Right lobe of liver (tissue), 6 donors: ENCODE measurements around the gene POLG2. TPM values are rescaled to one million over a fixed set of nuclear protein-coding genes. Genes with fewer than 3 reads are reported as not detected.

ENCODE experiments used
- ATAC-seq, 4 donors: fragments of 200-7000 bp; cut with Tn5 transposase; one replicate each; pipeline ENCODE4 v1.9.1; 2020; ENCODE audit warnings: mild to moderate bottlenecking in 4 of 4, moderate library complexity in 4 of 4
- DNase-seq, 3 donors: peaks; one replicate each; pipeline ENCODE4 v3.0.0-alpha.2; 2020
- H3K27ac ChIP-seq, 3 donors: fragments of 200-600 bp; one replicate each; pipeline ENCODE4 v1.8.0; 2022
- H3K27me3 ChIP-seq, 2 donors: fragments of 200-600 bp; one replicate each; pipeline ENCODE4 v1.8.0; 2022
- H3K36me3 ChIP-seq, 4 donors: fragments of 200-600 bp; sonication (generic) in 1 of 4; one replicate each; pipeline versions ENCODE4 v1.5.1 to v1.8.0; 2017 to 2022; ENCODE audit warnings: control low read depth in 1 of 4
- H3K4me1 ChIP-seq, 4 donors: fragments of 200-600 bp; sonication (generic) in 1 of 4; one replicate each; pipeline versions ENCODE4 v1.5.1 to v1.8.0; 2017 to 2022; ENCODE audit warnings: control low read depth in 1 of 4
- H3K4me3 ChIP-seq, 3 donors: fragments of 200-600 bp; one replicate each; pipeline ENCODE4 v1.8.0; 2022
- H3K9me3 ChIP-seq, 4 donors: fragments of 200-600 bp; sonication (generic) in 1 of 4; one replicate each; pipeline versions ENCODE4 v1.5.1 to v1.8.0; 2017 to 2022; ENCODE audit warnings: control low read depth in 1 of 4
- CTCF ChIP-seq, 4 donors: fragments of 200-600 bp in 3 of 4; fragments of 450-650 bp in 1 of 4; IDR thresholded peaks; one replicate each; pipeline versions ENCODE4 v1.5.1 to v1.8.0; 2016 to 2022; ENCODE audit warnings: antibody characterized with exemption in 4 of 4, mild to moderate bottlenecking in 2 of 4
- POLR2A ChIP-seq: fragments of 450-650 bp; IDR thresholded peaks from one replicate; pipeline ENCODE4 v1.6.1; 2017; ENCODE audit warnings: antibody characterized with exemption, mild to moderate bottlenecking
- WGBS: methylation state at CpG from one replicate; pipeline ENCODE4 v1.1.6; 2018; ENCODE audit warnings: low coverage, low lambda C conversion rate; ENCODE audit not compliant: insufficient coverage; ENCODE audit errors: missing lambda C conversion rate; 5-methylcytosine and 5-hydroxymethylcytosine counted together
- intact Hi-C, 2 donors: fragments of 100-400 bp; cut with DNase I; formaldehyde crosslinking; loops; one replicate each; pipeline versions ENCODE4 v1.11.2 to v1.14.1; 2022
- total RNA-seq, 6 experiments: library from RNA; depleted of rRNA in 2 of 6; stranded (reverse); fragments of >200 nt in 2 of 6; fragmentation: NEBNext Ultra II Directional in 3 of 6; extraction: Animal tissue kit (Norgen Biotek cat#: 25700) in 3 of 6; gene quantifications; one replicate each; pipeline versions ENCODE4 v1.1.0 to v1.2.4, GENCODE V29; 2016 to 2023
- donor health status: DM: no; HTN: yes; CAD: no.
- donor health status: DM: no; HTN: no; CAD: no.
- donor health status: DM: no; HTN: no; CAD: no.
- donor health status: DM: no; HTN: yes; CAD: no.
- donor health status: DM: no; HTN: yes; CAD: no.

The POLG2 gene
- total RNA-seq, 6 experiments from 2014 or later: 2.9 to 9.2 (median 5.5) TPM

DNA sequence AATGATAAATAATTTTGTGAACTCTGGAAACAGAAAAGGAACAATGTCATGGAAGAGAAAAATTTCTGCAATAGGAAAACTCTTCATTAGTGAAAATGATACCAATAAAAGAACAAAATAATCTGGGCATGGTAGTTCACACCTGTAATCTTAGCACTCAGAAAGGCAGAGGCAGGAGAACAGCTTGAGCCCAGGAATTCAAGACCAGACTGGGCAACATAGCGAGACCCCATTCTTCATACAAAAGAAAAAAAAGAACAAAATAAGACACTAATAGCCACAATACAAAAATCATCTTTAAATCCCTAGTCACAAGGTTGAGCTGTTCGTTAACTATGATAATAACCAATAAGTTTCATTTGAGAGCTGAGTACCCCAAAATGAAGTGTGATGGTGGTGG is 8.6 kb downstream of the POLG2 start:
- 100% methylated on average over 2 of the region's 2 CpGs for WGBS
- intact Hi-C loops: no loop called here
- ATAC-seq: no peak
- Histone ChIP-seq H3K4me3 (no peak overlapping the region), H3K9me3 (no peaks in the 10 kb centered on the region), H3K27me3 (no peaks in the 10 kb centered on the region), H3K27ac (no peak overlapping the region), H3K36me3 (peaks cover 0 to 36% (median 7%) of the 10 kb centered on the region in 4 donors), H3K4me1 (no peaks in the 10 kb centered on the region)
- DNase-seq: no peak
- TF ChIP-seq CTCF (IDR thresholded peaks at IDR 0.05) (no peak), POLR2A (no peak)

- intact Hi-C loops: no loop called here
- 83% methylated on average over 3 of the region's 3 CpGs for WGBS
- Histone ChIP-seq H3K27me3 (no peaks in the 10 kb centered on the region), H3K4me1 (no peaks in the 10 kb centered on the region), H3K27ac (no peak overlapping the region), H3K4me3 (no peak overlapping the region), H3K9me3 (no peaks in the 10 kb centered on the region), H3K36me3 (peaks cover 0 to 27% (median 4%) of the 10 kb centered on the region in 4 donors)
- DNase-seq: no peak
- no peak for ATAC-seq
- TF ChIP-seq POLR2A: no peak
- TF ChIP-seq CTCF (IDR thresholded peaks at IDR 0.05): no peak
Measured at GRCh38 chr17:64484380-64484779, 12.5 kb downstream of the POLG2 start.

GRCh38 chr17:64480951-64481350 is 15.9 kb downstream of the POLG2 start:
- no peaks in the 10 kb centered on the region for H3K27me3 ChIP-seq
- DNase-seq (no peak), ATAC-seq (no peak)
- TF ChIP-seq CTCF (IDR thresholded peaks at IDR 0.05): no peak
- no peak for TF ChIP-seq POLR2A
- H3K36me3 ChIP-seq: peaks cover 0 to 22% (median 4%) of the 10 kb centered on the region in 4 donors
- no peaks in the 10 kb centered on the region for H3K4me1 ChIP-seq
- H3K4me3 ChIP-seq: no peak overlapping the region
- intact Hi-C loops: no loop called here
- no peaks in the 10 kb centered on the region for H3K9me3 ChIP-seq
- WGBS: 100% methylated on average over 1 of the region's 1 CpG
- H3K27ac ChIP-seq: no peak overlapping the region

- ATAC-seq (no peak), DNase-seq (no peak)
- no peak overlapping the region for H3K27ac ChIP-seq
- intact Hi-C loops: no loop called here
- no peaks in the 10 kb centered on the region for H3K27me3 ChIP-seq
- 21% methylated on average over 1 of the region's 1 CpG for WGBS
- H3K4me3 ChIP-seq: no peak overlapping the region
- no peaks in the 10 kb centered on the region for H3K9me3 ChIP-seq
- H3K36me3 ChIP-seq: peaks cover 0 to 12% (median 2%) of the 10 kb centered on the region in 4 donors
- TF ChIP-seq CTCF (IDR thresholded peaks at IDR 0.05) (no peak), POLR2A (no peak)
- no peaks in the 10 kb centered on the region for H3K4me1 ChIP-seq
Measured at GRCh38 chr17:64477849-64478248, 19.0 kb downstream of the POLG2 start.

GRCh38 chr17:64472564-64472963 is 24.3 kb downstream of the POLG2 start:
- intact Hi-C loops: no loop called here
- Histone ChIP-seq H3K4me3 (no peak overlapping the region), H3K27ac (no peak overlapping the region), H3K27me3 (no peaks in the 10 kb centered on the region), H3K4me1 (no peaks in the 10 kb centered on the region), H3K36me3 (no peaks in the 10 kb centered on the region), H3K9me3 (no peaks in the 10 kb centered on the region)
- no peak for TF ChIP-seq POLR2A
- TF ChIP-seq CTCF (IDR thresholded peaks at IDR 0.05): no peak
- DNase-seq: no peak
- no peak for ATAC-seq
- WGBS: 88% methylated on average over 2 of the region's 2 CpGs
